Endothelial cell of umbilical vein (primary cell): ENCODE results near the gene CAMTA1. TPM values are rescaled to one million over a fixed set of nuclear protein-coding genes. Genes with fewer than 3 reads are reported as not detected.

Source experiments
- BruUV-seq: library from RNA; stranded (reverse); fragments of 400-500 nt; replicated peaks from 2 replicates; lab custom pipeline; 2021; lab: Mats Ljungman, UMichigan
- CTCF ChIA-PET: fragments of 300-600, 350-600 bp; sonication (Branson Sonifier 250); formaldehyde crosslinking; loops from one replicate; lab custom pipeline; 2021; ENCODE audit warnings: antibody characterized with exemption, inconsistent platforms; lab: Charles Lee
- POLR2A ChIA-PET: fragments of 300-600, 350-600 bp; sonication (Branson Sonifier 250); formaldehyde crosslinking; loops from one replicate; lab custom pipeline; 2021; ENCODE audit warnings: antibody characterized with exemption, inconsistent platforms; lab: Charles Lee
- DNase-seq: peaks from one replicate; pipeline ENCODE4 v3.0.0-alpha.2; 2011; ENCODE audit warnings: low read depth, low spot score
- FAIRE-seq: peaks from 2 replicates; lab custom pipeline; 2011; peaks lifted over from hg19 to GRCh38; lab: Jason Lieb, UNC
- H2AFZ ChIP-seq: 2 replicates; pipeline ENCODE4 v1.6.0; 2012; ENCODE audit warnings: low read depth, low read length, control low read depth, inconsistent platforms
- H3K27ac ChIP-seq: 2 replicates; pipeline ENCODE4 v1.5.1; 2011; ENCODE audit warnings: low read depth, mild to moderate bottlenecking, control low read depth, low read length, moderate library complexity; ENCODE audit not compliant: insufficient read depth
- H3K27me3 ChIP-seq, 2 experiments: 2 replicates each; pipeline versions ENCODE4 v1.6.0 to v1.6.1; 2011; ENCODE audit warnings: low read length in 2 of 2, mixed read lengths in 1 of 2; ENCODE audit not compliant: control insufficient read depth in 2 of 2, insufficient read depth in 2 of 2
- H3K36me3 ChIP-seq, 2 experiments: 2 replicates in 1 of 2; 3 replicates in 1 of 2; pipeline ENCODE4 v1.5.1; 2011; ENCODE audit warnings: low read length in 2 of 2, mild to moderate bottlenecking in 1 of 2, moderate library complexity in 1 of 2; ENCODE audit not compliant: control insufficient read depth in 2 of 2, insufficient read depth in 2 of 2; ENCODE audit errors: extremely low read depth in 1 of 2
- H3K4me1 ChIP-seq: 3 replicates; pipeline ENCODE4 v1.5.1; 2011; ENCODE audit warnings: mild to moderate bottlenecking, low read length; ENCODE audit not compliant: control insufficient read depth, insufficient read depth; ENCODE audit errors: extremely low read depth
- H3K4me2 ChIP-seq: 2 replicates; pipeline ENCODE4 v1.6.1; 2011; ENCODE audit warnings: low read length, control low read depth, mixed read lengths; ENCODE audit not compliant: insufficient read depth
- H3K4me3 ChIP-seq, 3 experiments: fragments of 200-600 bp in 1 of 3; sonication (generic), shearing (Covaris generic) in 1 of 3; replicated peaks in 1 of 3; 2 replicates each; pipeline ENCODE4 v1.5.1; 2011 to 2016; ENCODE audit warnings: control low read depth in 3 of 3, low read length in 3 of 3, mild to moderate bottlenecking in 2 of 3, inconsistent platforms in 1 of 3, low read depth in 1 of 3, moderate library complexity in 1 of 3; ENCODE audit not compliant: insufficient read depth in 1 of 3
- H3K79me2 ChIP-seq: 2 replicates; pipeline ENCODE4 v1.6.0; 2012; ENCODE audit warnings: low read length, inconsistent platforms; ENCODE audit not compliant: control insufficient read depth, insufficient read depth
- H3K9ac ChIP-seq: replicated peaks from 2 replicates; pipeline ENCODE3; 2011; ENCODE audit warnings: low read length, control low read depth; ENCODE audit not compliant: insufficient read depth; ENCODE audit errors: extremely low read depth
- H3K9me1 ChIP-seq: replicated peaks from 3 replicates; pipeline ENCODE4 v1.6.0; 2011; ENCODE audit warnings: mild to moderate bottlenecking, low read length; ENCODE audit not compliant: control insufficient read depth, insufficient read depth; ENCODE audit errors: extremely low read depth
- H3K9me3 ChIP-seq: replicated peaks from 2 replicates; pipeline ENCODE4 v1.5.1; 2012; ENCODE audit warnings: low read length, inconsistent platforms; ENCODE audit not compliant: control insufficient read depth, insufficient read depth
- H4K20me1 ChIP-seq: replicated peaks from 2 replicates; pipeline ENCODE3; 2011; ENCODE audit warnings: mild to moderate bottlenecking, low read length; ENCODE audit not compliant: control insufficient read depth, insufficient read depth; ENCODE audit errors: extremely low read depth
- CTCF ChIP-seq, 2 donors: IDR thresholded peaks; 1 replicate in 1 of 2; 2 replicates in 1 of 2; pipeline ENCODE4 v1.5.1; 2011; ENCODE audit warnings: low read length in 2 of 2, mild to moderate bottlenecking in 2 of 2, moderate library complexity in 2 of 2, control low read depth in 1 of 2, inconsistent platforms in 1 of 2, low read depth in 1 of 2; ENCODE audit not compliant: insufficient read depth in 1 of 2; ENCODE audit errors: extremely low read depth in 1 of 2
- EZH2 ChIP-seq: IDR thresholded peaks from 2 replicates; pipeline ENCODE4 v1.6.1; 2012; ENCODE audit warnings: borderline replicate concordance, low read depth, mild to moderate bottlenecking, moderate library complexity, low read length, inconsistent platforms; ENCODE audit not compliant: severe bottlenecking
- FOS ChIP-seq: IDR thresholded peaks from 2 replicates; pipeline ENCODE4 v1.6.1; 2011; ENCODE audit warnings: mild to moderate bottlenecking, low read length, moderate library complexity, borderline replicate concordance; ENCODE audit not compliant: insufficient read depth
- GATA2 ChIP-seq: IDR thresholded peaks from 2 replicates; pipeline ENCODE4 v1.7.0; 2011; ENCODE audit warnings: low read depth, mild to moderate bottlenecking, moderate library complexity, mixed read lengths, low read length; ENCODE audit not compliant: insufficient read length, insufficient read depth
- JUN ChIP-seq: IDR thresholded peaks from 2 replicates; pipeline ENCODE4 v1.6.1; 2011; ENCODE audit warnings: borderline replicate concordance, low read depth; ENCODE audit not compliant: insufficient read length, insufficient read depth
- MAX ChIP-seq: IDR thresholded peaks from 2 replicates; pipeline ENCODE4 v1.6.1; 2011; ENCODE audit not compliant: insufficient read depth, insufficient read length
- MYC ChIP-seq: IDR thresholded peaks from one replicate; pipeline ENCODE4 v1.6.1; 2011; ENCODE audit warnings: mild to moderate bottlenecking, low read depth, low read length
- POLR2A ChIP-seq: IDR thresholded peaks from 2 replicates; pipeline ENCODE4 v1.6.1; 2012; ENCODE audit warnings: low read depth, mild to moderate bottlenecking, control low read depth, low read length
- POLR2AphosphoS5 ChIP-seq: IDR thresholded peaks from 2 replicates; pipeline ENCODE4 v1.6.1; 2012; ENCODE audit warnings: low read depth, mild to moderate bottlenecking, control low read depth, low read length, moderate library complexity; ENCODE audit not compliant: insufficient read depth
- dilution Hi-C: fragments of 300-500 bp; cut with MboI; formaldehyde crosslinking; loops from one replicate; pipeline ENCODE4 v1.15.0; 2019; ENCODE audit warnings: low sequenced_read_pairs; ENCODE audit not compliant: extremely low pct_ligation_motif_present
- intact Hi-C: fragments of 100-400 bp; cut with micrococcal nuclease; formaldehyde crosslinking; loops from one replicate; pipeline ENCODE4 v1.10.0; 2022
- polyA plus RNA-seq, 4 experiments: library from polyadenylated mRNA; depleted of rRNA in 3 of 4; stranded (reverse) in 3 of 4; unstranded in 1 of 4; fragments of >200 nt; gene quantifications; 2 replicates each; pipeline versions ENCODE4 v1.2.1 to v1.2.3, GENCODE V29; 2011 to 2012; ENCODE audit warnings: missing spikeins in 1 of 4
- total RNA-seq: library from RNA; stranded (reverse); gene quantifications from 2 replicates; pipeline ENCODE4 v1.2.3, GENCODE V29; 2021

CAMTA1 gene
- total and polyA plus RNA-seq, 2 donors (not counting 3 experiments of a cell fraction or from before 2014, with no cell fraction given) = 50.8 to 92.7 TPM

GRCh38 chr1:7050751-7051665, 265.8 kb downstream of the CAMTA1 start:
- no peaks in the 10 kb centered on the region for H3K36me3 ChIP-seq
- H3K4me2 ChIP-seq = no peak overlapping the region
- POLR2A ChIA-PET = no interaction called here
- no peaks in the 10 kb centered on the region for H3K4me1 ChIP-seq
- DNase-seq (no peak), FAIRE-seq (no peak)
- BruUV-seq = no TSS peak
- no peaks in the 10 kb centered on the region for H3K27me3 ChIP-seq
- no peaks in the 10 kb centered on the region for H3K9me1 ChIP-seq
- TF ChIP-seq FOS (no peak), CTCF (IDR thresholded peaks at IDR 0.05; ENCODE audit: extremely low read depth in 1 of 2, insufficient read depth in 1 of 2, low read depth in 1 of 2, low read length in 2 of 2) (no peak), EZH2 (no peak), POLR2AphosphoS5 (no peak), GATA2 (no peak), MAX (no peak), JUN (no peak), POLR2A (no peak), MYC (no peak)
- H3K4me3 ChIP-seq = no peak overlapping the region
- no peak overlapping the region for H3K27ac ChIP-seq
- no peak overlapping the region for H3K9ac ChIP-seq
- intact Hi-C loops (no loop called here), dilution Hi-C loops (no loop called here)
- no peaks in the 10 kb centered on the region for H3K9me3 ChIP-seq
- no peak overlapping the region for H2AFZ ChIP-seq
- H3K79me2 ChIP-seq = no peaks in the 10 kb centered on the region
- CTCF ChIA-PET = interaction anchor here (2.9 kb wide), 1 partner anchor 8 kb away, joined by 10 read pairs; no protein-coding TSS in a partner anchor
- H4K20me1 ChIP-seq = no peaks in the 10 kb centered on the region
